GM12878 (cell line): ENCODE data around the gene TTLL7. TPM values are rescaled to one million over a fixed set of nuclear protein-coding genes. Genes with fewer than 3 reads are reported as not detected.

Experiments used
- ATAC-seq: fragments of 200-7000 bp; cut with Tn5 transposase; 3 replicates; pipeline ENCODE4 v1.9.1; 2020; ENCODE audit warnings: mild to moderate bottlenecking, moderate library complexity
- BruUV-seq: library from RNA; stranded (reverse); fragments of 400-500 nt; replicated peaks from 2 replicates; lab custom pipeline; 2021; lab: Mats Ljungman, UMichigan
- CTCF ChIA-PET: fragments of 300-600 bp; sonication (Branson Sonifier 250); formaldehyde crosslinking; extraction: SDS; loops from one replicate; lab custom pipeline; 2021; ENCODE audit warnings: inconsistent platforms; lab: Yijun Ruan, JAX
- POLR2A ChIA-PET: fragments of 350-600 bp; formaldehyde crosslinking; extraction: SDS; loops from one replicate; lab custom pipeline; 2021; ENCODE audit warnings: inconsistent platforms; lab: Charles Lee
- RAD21 ChIA-PET: fragments of 300-600 bp; sonication (Branson Sonifier 250); formaldehyde crosslinking; loops from one replicate; lab custom pipeline; 2023; ENCODE audit warnings: antibody characterized with exemption; ENCODE audit not compliant: unreplicated experiment; lab: Charles Lee
- SMC1A ChIA-PET: fragments of 300-600 bp; sonication (Branson Sonifier 250); formaldehyde crosslinking; loops from one replicate; lab custom pipeline; 2023; ENCODE audit not compliant: unreplicated experiment, uncharacterized antibody; lab: Charles Lee
- DNase-seq: peaks from one replicate; pipeline ENCODE4 v3.0.0-alpha.2; 2011; ENCODE audit warnings: low read depth, low spot score
- FAIRE-seq: peaks from 3 replicates; lab custom pipeline; 2011; peaks lifted over from hg19 to GRCh38; lab: Jason Lieb, UNC
- H2AFZ ChIP-seq: 2 replicates; pipeline ENCODE4 v1.6.0; 2011; ENCODE audit warnings: low read depth, low read length, control low read depth; ENCODE audit not compliant: control insufficient read depth
- H3K27ac ChIP-seq: 2 replicates; pipeline ENCODE4 v1.5.1; 2011; ENCODE audit warnings: control low read depth; ENCODE audit not compliant: control insufficient read depth, insufficient read depth
- H3K27me3 ChIP-seq, 2 experiments: replicated peaks in 1 of 2; 2 replicates each; pipeline versions ENCODE4 v1.6.0 to v1.6.1; 2011; ENCODE audit warnings: low read length in 1 of 2; ENCODE audit not compliant: control insufficient read depth in 2 of 2, insufficient read depth in 2 of 2
- H3K36me3 ChIP-seq, 2 experiments: 2 replicates each; pipeline ENCODE4 v1.5.1; 2011; ENCODE audit warnings: low read length in 1 of 2; ENCODE audit not compliant: control insufficient read depth in 2 of 2, insufficient read depth in 2 of 2
- H3K4me1 ChIP-seq: 2 replicates; pipeline ENCODE4 v1.6.1; 2011; ENCODE audit warnings: mild to moderate bottlenecking, low read length, moderate library complexity, mixed read lengths; ENCODE audit not compliant: control insufficient read depth, insufficient read depth
- H3K4me2 ChIP-seq: 2 replicates; pipeline ENCODE4 v1.6.0; 2011; ENCODE audit warnings: control low read depth; ENCODE audit not compliant: control insufficient read depth, insufficient read depth
- H3K4me3 ChIP-seq: fragments of 200-600 bp; sonication (generic); 2 replicates; pipeline ENCODE4 v1.5.1; 2016
- H3K79me2 ChIP-seq: 2 replicates; pipeline ENCODE4 v1.6.0; 2011; ENCODE audit warnings: low read length; ENCODE audit not compliant: control insufficient read depth, insufficient read depth
- H3K9ac ChIP-seq: 2 replicates; pipeline ENCODE4 v1.8.0; 2011; ENCODE audit warnings: low read length, control low read depth, mixed read lengths; ENCODE audit not compliant: control insufficient read depth, insufficient read depth
- H3K9me3 ChIP-seq: replicated peaks from 3 replicates; pipeline ENCODE4 v1.5.1; 2011; ENCODE audit warnings: mild to moderate bottlenecking, low read length; ENCODE audit not compliant: control insufficient read depth, insufficient read depth
- H4K20me1 ChIP-seq: 2 replicates; pipeline ENCODE4 v1.6.0; 2011; ENCODE audit not compliant: control insufficient read depth, insufficient read depth
- ATF7 ChIP-seq: fragments of 450-650 bp; IDR thresholded peaks from 2 replicates; pipeline ENCODE4 v1.6.1; 2016; ENCODE audit warnings: low read depth, mild to moderate bottlenecking
- FOXM1 ChIP-seq: IDR thresholded peaks from 2 replicates; pipeline ENCODE4 v1.6.1; 2012; ENCODE audit warnings: low read depth, mild to moderate bottlenecking, inconsistent platforms, low read length, moderate library complexity
- TAF1 ChIP-seq: IDR thresholded peaks from 2 replicates; pipeline ENCODE4 v1.6.1; 2011; ENCODE audit warnings: mild to moderate bottlenecking, low read depth, low read length, borderline replicate concordance
- WGBS: methylation state at CpG from one replicate; pipeline ENCODE4 v1.1.6; 2016; ENCODE audit warnings: low lambda C conversion rate; ENCODE audit not compliant: insufficient replicate concordance, insufficient coverage; ENCODE audit errors: missing lambda C conversion rate; 5-methylcytosine and 5-hydroxymethylcytosine counted together
- in situ Hi-C: fragments of 300-500 bp; cut with MboI; formaldehyde crosslinking; loops from 9 replicates; pipeline ENCODE4 v1.14.3; 2018; ENCODE audit warnings: mixed read lengths
- intact Hi-C: fragments of 100-400 bp; cut with micrococcal nuclease; formaldehyde crosslinking; loops from one replicate; pipeline ENCODE4 v1.14.2; 2022; ENCODE audit not compliant: unreplicated experiment
- polyA plus RNA-seq, 11 experiments: library from polyadenylated mRNA; depleted of rRNA in 4 of 11; unstranded in 6 of 11; stranded (reverse) in 5 of 11; fragments of >200 nt; fragmentation: Nextera tagmentation in 4 of 11; fragmentation: Illumina TruSeq in 1 of 11; extraction: Ambion mirVana in 4 of 11; extraction: Trizol in 1 of 11; gene quantifications; 1 replicate in 1 of 11; 2 replicates in 10 of 11; pipeline versions ENCODE4 v1.2.1 to v1.2.3, GENCODE V29; 2011 to 2016; ENCODE audit warnings: inconsistent platforms in 2 of 11, missing spikeins in 2 of 11, low read depth in 1 of 11
- total RNA-seq, 4 experiments: library from RNA; depleted of rRNA in 3 of 4; stranded (reverse); fragments of >200 nt in 3 of 4; fragmentation: Illumina TruSeq in 1 of 4; extraction: Trizol in 1 of 4; gene quantifications; 2 replicates each; pipeline versions ENCODE4 v1.2.1 to v1.2.3, GENCODE V29; 2013 to 2021
- TF ChIP-seq, protein P1 (sequence below), 3 experiments: IDR thresholded peaks in 2 of 3; conservative IDR thresholded peaks in 1 of 3; 2 replicates each; pipeline ENCODE4 v1.5.1; 2011; ENCODE audit warnings: low read depth in 3 of 3, low read length in 3 of 3, mild to moderate bottlenecking in 3 of 3, control low read depth in 2 of 3, moderate library complexity in 2 of 3, inconsistent platforms in 1 of 3, mixed read lengths in 1 of 3; ENCODE audit not compliant: control insufficient read depth in 2 of 3, insufficient read depth in 1 of 3; ENCODE audit errors: extremely low read depth in 1 of 3
- TF ChIP-seq, protein P2 (sequence below): fragments of 450-650 bp; IDR thresholded peaks from 2 replicates; pipeline ENCODE4 v1.6.1; 2017; ENCODE audit warnings: mild to moderate bottlenecking, moderate library complexity

TTLL7 gene
- total and polyA plus RNA-seq, 10 of the 15 experiments (the other 5 are each of a cell fraction or from before 2014, with no cell fraction given): 0.03 to 1.4 (median 0.61) TPM

DNA sequence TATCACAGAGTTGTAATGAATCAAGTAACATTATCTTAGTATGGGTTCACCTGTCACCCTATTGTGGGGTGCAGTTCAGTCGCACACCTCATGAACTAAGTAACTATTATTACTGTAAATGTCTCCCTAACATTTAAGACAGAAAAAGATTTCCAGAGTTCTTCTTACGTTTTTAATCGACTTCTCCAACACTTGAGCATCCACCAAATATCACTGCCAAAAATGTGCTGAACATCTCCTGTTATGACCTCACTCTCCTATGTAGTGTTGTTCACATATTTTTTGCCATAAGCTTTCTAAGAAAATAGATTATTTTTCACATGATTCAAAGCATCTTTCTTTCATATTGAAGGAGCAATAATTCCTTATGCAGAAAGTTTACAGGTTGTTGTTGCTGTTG is 1.3 kb downstream of the TTLL7 start (continued):
- TF ChIP-seq, protein P1, sequence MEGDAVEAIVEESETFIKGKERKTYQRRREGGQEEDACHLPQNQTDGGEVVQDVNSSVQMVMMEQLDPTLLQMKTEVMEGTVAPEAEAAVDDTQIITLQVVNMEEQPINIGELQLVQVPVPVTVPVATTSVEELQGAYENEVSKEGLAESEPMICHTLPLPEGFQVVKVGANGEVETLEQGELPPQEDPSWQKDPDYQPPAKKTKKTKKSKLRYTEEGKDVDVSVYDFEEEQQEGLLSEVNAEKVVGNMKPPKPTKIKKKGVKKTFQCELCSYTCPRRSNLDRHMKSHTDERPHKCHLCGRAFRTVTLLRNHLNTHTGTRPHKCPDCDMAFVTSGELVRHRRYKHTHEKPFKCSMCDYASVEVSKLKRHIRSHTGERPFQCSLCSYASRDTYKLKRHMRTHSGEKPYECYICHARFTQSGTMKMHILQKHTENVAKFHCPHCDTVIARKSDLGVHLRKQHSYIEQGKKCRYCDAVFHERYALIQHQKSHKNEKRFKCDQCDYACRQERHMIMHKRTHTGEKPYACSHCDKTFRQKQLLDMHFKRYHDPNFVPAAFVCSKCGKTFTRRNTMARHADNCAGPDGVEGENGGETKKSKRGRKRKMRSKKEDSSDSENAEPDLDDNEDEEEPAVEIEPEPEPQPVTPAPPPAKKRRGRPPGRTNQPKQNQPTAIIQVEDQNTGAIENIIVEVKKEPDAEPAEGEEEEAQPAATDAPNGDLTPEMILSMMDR (IDR thresholded peaks at IDR 0.05 in 2 of 3, conservative IDR thresholded peaks at IDR 0.05 in 1 of 3; ENCODE audit: control insufficient read depth in 2 of 3, extremely low read depth in 1 of 3, insufficient read depth in 1 of 3, low read depth in 3 of 3, low read length in 3 of 3): no peak
- TF ChIP-seq FOXM1: no peak

DNA sequence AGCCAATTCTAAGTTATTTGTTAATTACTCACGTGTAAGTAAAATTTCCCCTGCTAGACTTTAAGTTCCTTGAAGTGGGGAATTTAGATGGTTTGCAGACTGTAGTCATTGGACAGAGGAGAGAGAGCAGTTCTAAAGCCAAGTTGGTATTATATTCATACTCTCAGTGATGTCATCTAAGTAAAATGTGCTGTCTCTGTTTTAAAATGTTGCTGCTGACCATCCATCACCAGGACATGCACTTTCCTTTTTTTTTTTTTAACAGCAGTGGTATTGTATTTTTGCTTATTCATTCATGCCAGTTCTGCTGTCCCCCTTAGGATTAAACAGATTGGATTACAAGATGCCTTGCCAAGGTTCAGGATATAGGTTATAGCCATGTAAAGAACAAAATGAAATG is 2.3 kb downstream of the TTLL7 start:
- Histone ChIP-seq H3K36me3 (no peaks in the 10 kb centered on the region), H3K9me3 (no peaks in the 10 kb centered on the region), H3K27ac (no peak overlapping the region)
- 0% methylated on average over 1 of the region's 1 CpG for WGBS
- no TSS peak for BruUV-seq
- POLR2A ChIA-PET: no interaction called here
- TF ChIP-seq ATF7: no peak
- TF ChIP-seq TAF1: no peak
- TF ChIP-seq, protein P2, sequence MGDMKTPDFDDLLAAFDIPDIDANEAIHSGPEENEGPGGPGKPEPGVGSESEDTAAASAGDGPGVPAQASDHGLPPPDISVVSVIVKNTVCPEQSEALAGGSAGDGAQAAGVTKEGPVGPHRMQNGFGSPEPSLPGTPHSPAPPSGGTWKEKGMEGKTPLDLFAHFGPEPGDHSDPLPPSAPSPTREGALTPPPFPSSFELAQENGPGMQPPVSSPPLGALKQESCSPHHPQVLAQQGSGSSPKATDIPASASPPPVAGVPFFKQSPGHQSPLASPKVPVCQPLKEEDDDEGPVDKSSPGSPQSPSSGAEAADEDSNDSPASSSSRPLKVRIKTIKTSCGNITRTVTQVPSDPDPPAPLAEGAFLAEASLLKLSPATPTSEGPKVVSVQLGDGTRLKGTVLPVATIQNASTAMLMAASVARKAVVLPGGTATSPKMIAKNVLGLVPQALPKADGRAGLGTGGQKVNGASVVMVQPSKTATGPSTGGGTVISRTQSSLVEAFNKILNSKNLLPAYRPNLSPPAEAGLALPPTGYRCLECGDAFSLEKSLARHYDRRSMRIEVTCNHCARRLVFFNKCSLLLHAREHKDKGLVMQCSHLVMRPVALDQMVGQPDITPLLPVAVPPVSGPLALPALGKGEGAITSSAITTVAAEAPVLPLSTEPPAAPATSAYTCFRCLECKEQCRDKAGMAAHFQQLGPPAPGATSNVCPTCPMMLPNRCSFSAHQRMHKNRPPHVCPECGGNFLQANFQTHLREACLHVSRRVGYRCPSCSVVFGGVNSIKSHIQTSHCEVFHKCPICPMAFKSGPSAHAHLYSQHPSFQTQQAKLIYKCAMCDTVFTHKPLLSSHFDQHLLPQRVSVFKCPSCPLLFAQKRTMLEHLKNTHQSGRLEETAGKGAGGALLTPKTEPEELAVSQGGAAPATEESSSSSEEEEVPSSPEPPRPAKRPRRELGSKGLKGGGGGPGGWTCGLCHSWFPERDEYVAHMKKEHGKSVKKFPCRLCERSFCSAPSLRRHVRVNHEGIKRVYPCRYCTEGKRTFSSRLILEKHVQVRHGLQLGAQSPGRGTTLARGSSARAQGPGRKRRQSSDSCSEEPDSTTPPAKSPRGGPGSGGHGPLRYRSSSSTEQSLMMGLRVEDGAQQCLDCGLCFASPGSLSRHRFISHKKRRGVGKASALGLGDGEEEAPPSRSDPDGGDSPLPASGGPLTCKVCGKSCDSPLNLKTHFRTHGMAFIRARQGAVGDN: no peak
- TF ChIP-seq, all 136 proteins: peak for 0
- ChIA-PET RAD21 (no interaction called here), CTCF (no interaction called here), SMC1A (no interaction called here)
- Histone ChIP-seq H3K9ac (no peak overlapping the region), H2AFZ (no peak overlapping the region), H3K4me1 (no peaks in the 10 kb centered on the region), H4K20me1 (no peaks in the 10 kb centered on the region), H3K4me3 (no peak overlapping the region), H3K79me2 (no peaks in the 10 kb centered on the region), H3K4me2 (no peak overlapping the region), H3K27me3 (no peaks in the 10 kb centered on the region; a peak in 2 of 4 replicates)
- intact Hi-C loops: no loop called here
- DNase-seq: no peak
- no peak for ATAC-seq
- no peak for FAIRE-seq
- in situ Hi-C loops: no loop called here
